ENCODE results near the gene LNPK.
"Not testable (repeated sequence)": the region's sequence is repeated elsewhere in the genome, so short reads cannot be mapped to it uniquely, and the experiment has no call there.

Gene LNPK

GRCh38 chr2:175999283-175999819, 2.7 kb downstream of the LNPK start:
- H3K4me3 ChIP-seq (ENCODE audit: low read depth, low read length): peak overlapping the region; percentile 8
- DNase-seq (ENCODE audit: low read depth): peak; percentile 47
- no peak for TF ChIP-seq MAX (IDR thresholded peaks at IDR 0.05; ENCODE audit: low read depth, low read length)
- no peak for TF ChIP-seq CTCF (IDR thresholded peaks at IDR 0.05; ENCODE audit: low read depth, low read length)
- TF ChIP-seq MYC (IDR thresholded peaks at IDR 0.05; ENCODE audit: low read depth, low read length): no peak

- TF ChIP-seq MYC (IDR thresholded peaks at IDR 0.05; ENCODE audit: low read depth, low read length) (no peak), POLR2A (IDR thresholded peaks at IDR 0.05; ENCODE audit: extremely low read depth, insufficient read length) (no peak), CTCF (IDR thresholded peaks at IDR 0.05; ENCODE audit: low read depth, low read length) (no peak), MAX (IDR thresholded peaks at IDR 0.05; ENCODE audit: low read depth, low read length) (no peak)
- DNase-seq (ENCODE audit: low read depth): no peak
- no peak overlapping the region for H3K4me3 ChIP-seq (ENCODE audit: low read depth, low read length)
Observed at GRCh38 chr2:175990099-175990498, 12.0 kb downstream of the LNPK start.

- H3K4me3 ChIP-seq (ENCODE audit: low read depth, low read length); DNase-seq (ENCODE audit: low read depth): not testable (repeated sequence)
Observed at GRCh38 chr2:175987126-175987525, 14.9 kb downstream of the LNPK start.

GRCh38 chr2:175984846-175985245, 17.2 kb downstream of the LNPK start:
- DNase-seq (ENCODE audit: low read depth): no peak
- no peak overlapping the region for H3K4me3 ChIP-seq (ENCODE audit: low read depth, low read length)
- TF ChIP-seq MYC (IDR thresholded peaks at IDR 0.05; ENCODE audit: low read depth, low read length) (no peak), MAX (IDR thresholded peaks at IDR 0.05; ENCODE audit: low read depth, low read length) (no peak), POLR2A (IDR thresholded peaks at IDR 0.05; ENCODE audit: extremely low read depth, insufficient read length) (no peak), CTCF (IDR thresholded peaks at IDR 0.05; ENCODE audit: low read depth, low read length) (no peak)

- DNase-seq (ENCODE audit: low read depth): no peak
- no peak overlapping the region for H3K4me3 ChIP-seq (ENCODE audit: low read depth, low read length)
- TF ChIP-seq POLR2A (IDR thresholded peaks at IDR 0.05; ENCODE audit: extremely low read depth, insufficient read length) (no peak), MYC (IDR thresholded peaks at IDR 0.05; ENCODE audit: low read depth, low read length) (no peak), CTCF (IDR thresholded peaks at IDR 0.05; ENCODE audit: low read depth, low read length) (no peak), MAX (IDR thresholded peaks at IDR 0.05; ENCODE audit: low read depth, low read length) (no peak)
Observed at GRCh38 chr2:175981551-175981950, 20.5 kb downstream of the LNPK start.

- H3K4me3 ChIP-seq (ENCODE audit: low read depth, low read length): no peak overlapping the region
- DNase-seq (ENCODE audit: low read depth): no peak
- TF ChIP-seq CTCF (IDR thresholded peaks at IDR 0.05; ENCODE audit: low read depth, low read length) (no peak), POLR2A (IDR thresholded peaks at IDR 0.05; ENCODE audit: extremely low read depth, insufficient read length) (no peak), MYC (IDR thresholded peaks at IDR 0.05; ENCODE audit: low read depth, low read length) (no peak), MAX (IDR thresholded peaks at IDR 0.05; ENCODE audit: low read depth, low read length) (no peak)
Observed at GRCh38 chr2:175976391-175977157, 25.5 kb downstream of the LNPK start.

Data from NB4 (cell line).